Measurements from ENCODE around the gene CHPF.

DNA sequence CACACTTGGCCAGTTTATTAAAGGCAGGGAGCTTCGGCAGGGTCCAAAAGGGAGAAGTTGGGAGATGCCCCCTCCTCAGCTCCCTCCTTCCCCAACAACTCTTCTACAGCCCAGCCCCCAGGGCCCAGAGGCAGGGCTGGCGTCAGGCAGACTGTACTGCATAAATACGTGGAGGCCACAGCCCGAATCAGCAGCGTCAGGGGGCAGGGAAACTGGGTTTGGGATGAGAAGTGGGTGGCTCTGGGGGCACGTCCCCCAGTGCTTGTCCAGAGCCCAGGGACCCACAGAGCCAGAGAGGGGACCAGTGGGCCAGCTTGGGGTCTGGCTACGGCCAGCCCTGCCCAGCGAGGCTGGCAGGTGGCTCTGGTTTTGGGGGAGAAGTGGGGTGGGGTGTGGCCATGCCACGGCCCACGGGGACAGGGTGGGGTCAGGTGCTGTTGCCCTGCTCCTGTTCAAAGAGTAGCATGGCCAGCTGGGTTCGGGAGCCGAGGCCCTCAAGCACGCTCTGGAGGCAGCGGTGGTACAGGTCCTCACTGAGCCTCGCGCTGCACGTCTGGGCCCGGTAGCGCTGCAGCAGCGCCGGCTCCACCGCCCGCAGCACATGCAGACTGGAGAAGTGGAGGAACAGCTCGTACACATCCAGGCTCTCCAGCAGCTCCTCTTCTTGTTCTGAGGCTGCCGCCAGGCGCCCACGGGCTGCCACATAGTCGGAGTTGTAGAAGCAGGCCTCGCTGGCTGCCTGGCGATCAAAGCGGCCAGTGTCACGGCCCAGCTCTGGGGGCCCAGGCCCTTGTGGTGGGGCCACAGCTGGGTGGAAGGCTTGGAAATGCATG, 4.4 kb downstream of the CHPF start:
- TF ChIP-seq, protein P1, sequence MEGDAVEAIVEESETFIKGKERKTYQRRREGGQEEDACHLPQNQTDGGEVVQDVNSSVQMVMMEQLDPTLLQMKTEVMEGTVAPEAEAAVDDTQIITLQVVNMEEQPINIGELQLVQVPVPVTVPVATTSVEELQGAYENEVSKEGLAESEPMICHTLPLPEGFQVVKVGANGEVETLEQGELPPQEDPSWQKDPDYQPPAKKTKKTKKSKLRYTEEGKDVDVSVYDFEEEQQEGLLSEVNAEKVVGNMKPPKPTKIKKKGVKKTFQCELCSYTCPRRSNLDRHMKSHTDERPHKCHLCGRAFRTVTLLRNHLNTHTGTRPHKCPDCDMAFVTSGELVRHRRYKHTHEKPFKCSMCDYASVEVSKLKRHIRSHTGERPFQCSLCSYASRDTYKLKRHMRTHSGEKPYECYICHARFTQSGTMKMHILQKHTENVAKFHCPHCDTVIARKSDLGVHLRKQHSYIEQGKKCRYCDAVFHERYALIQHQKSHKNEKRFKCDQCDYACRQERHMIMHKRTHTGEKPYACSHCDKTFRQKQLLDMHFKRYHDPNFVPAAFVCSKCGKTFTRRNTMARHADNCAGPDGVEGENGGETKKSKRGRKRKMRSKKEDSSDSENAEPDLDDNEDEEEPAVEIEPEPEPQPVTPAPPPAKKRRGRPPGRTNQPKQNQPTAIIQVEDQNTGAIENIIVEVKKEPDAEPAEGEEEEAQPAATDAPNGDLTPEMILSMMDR (IDR thresholded peaks at IDR 0.05; ENCODE audit: insufficient read depth, low read length), result no peak
- TF ChIP-seq POLR2AphosphoS5 (IDR thresholded peaks at IDR 0.05; ENCODE audit: low read depth), result no peak

All from HL-60 (cell line).